Stimulated activated CD8-positive, alpha-beta memory T cell treated with anti-CD3 and anti-CD28 coated beads, Interleukin-7, amount 100 ng/mL, for 1 hour (primary cell): ENCODE measurements around the gene S100A13.
"Not testable (repeated sequence)": the region's sequence is repeated elsewhere in the genome, so short reads cannot be mapped to it uniquely, and the experiment has no call there.

Experiments used
- DNase-seq, 2 donors: peaks; one replicate each; pipeline ENCODE4 v3.0.0-alpha.2; 2020; ENCODE audit warnings: low read depth in 2 of 2

The S100A13 gene

DNA sequence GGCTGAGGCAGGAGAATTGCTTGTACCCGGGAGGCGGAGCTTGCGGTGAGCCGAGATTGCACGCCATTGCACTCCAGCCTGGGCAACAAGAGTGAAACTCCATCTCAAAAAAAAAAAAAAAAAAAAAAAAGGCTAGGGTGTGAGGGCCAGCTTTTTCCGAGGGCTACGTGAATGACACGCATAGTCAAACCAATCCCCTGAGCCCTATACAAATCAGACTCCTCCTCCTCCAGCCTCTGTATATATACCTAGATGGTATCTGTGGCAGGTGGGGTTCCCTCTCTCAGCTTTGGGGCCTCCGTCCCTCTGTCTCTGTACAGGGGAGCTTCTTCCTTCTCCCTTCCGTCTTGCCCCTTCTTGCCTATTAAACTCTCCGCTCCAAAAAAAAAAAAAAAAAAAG, 21.1 kb downstream of the S100A13 start:
- no peak for DNase-seq

DNA sequence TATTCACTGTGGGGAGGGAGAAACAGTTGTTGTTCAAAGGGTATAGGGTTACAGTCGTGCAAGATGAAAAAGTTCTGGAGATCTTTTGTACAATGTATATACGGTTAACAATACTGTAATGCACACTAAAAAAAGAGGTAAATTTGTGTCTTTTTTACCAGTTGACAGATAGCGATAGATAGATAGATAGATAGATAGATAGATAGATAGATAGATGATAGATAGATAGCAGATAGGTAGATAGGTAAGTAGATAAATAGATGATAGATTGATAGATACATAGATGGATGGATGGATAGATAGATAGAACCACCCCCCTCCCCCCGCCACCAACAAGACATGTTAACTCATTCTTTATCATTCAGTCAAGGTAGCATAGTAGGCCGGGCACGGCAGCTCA, 24.6 kb downstream of the S100A13 start:
- DNase-seq: no peak

DNA sequence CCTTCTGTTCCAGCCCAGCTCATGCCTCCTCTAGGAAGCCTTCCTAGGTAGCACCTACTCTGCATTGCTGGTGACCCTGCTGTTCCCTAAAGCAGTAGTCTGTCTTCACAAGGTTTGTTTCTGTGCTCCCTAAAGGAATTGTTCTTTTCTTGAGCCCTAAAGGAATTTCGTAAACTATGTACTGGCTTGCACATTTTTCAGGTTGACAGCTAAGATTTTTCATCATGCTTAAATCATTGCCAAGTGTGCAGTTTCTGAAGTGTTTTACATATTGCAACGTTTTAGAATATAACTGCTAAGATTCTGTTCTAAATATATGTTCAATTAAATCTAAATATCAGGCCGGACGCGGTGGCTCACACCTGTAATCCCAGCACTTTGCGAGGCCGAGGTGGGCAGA, 27.5 kb downstream of the S100A13 start:
- no peak for DNase-seq

DNA sequence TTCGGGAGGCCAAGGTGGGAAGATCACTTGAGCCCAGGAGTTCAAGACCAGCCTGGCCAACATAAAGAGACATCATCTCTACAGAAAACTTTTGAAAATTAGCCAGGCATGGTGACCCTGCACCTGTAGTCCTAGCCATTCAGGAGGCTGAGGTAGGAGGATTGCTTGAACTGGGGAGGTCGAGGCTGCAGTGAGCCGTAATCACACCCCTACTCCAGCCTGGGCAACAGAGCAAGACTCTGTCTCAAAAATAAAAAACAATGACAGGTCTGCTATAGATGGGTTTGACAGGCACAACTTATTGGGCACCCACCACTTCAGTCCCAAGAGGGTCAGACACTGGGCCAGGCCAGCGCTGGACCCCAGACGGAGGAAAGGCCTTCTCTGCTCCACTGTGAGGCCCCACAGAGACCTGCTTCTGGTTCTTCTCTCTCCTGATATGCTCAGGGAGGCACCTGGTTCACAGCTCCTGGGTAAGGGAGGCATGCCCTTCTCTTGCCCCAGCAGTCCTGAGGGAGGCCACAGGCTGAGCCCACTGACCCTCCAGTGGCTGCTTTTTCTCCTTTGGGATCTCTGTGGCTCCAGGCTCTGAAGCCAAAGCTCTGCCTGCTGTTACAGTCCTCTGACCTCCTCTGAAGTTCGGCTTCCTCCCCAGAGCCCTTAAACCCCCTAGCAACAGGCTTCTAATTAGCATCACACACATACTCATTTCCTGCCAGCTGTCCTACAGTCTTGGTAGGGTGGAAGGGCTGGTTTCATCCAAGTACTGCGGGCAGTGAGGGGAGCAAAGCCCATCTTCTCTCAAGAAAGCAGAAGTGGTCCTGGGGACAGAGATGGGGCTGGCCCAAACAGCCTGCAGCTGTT, 28.8 kb downstream of the S100A13 start:
- no peak for DNase-seq

DNA sequence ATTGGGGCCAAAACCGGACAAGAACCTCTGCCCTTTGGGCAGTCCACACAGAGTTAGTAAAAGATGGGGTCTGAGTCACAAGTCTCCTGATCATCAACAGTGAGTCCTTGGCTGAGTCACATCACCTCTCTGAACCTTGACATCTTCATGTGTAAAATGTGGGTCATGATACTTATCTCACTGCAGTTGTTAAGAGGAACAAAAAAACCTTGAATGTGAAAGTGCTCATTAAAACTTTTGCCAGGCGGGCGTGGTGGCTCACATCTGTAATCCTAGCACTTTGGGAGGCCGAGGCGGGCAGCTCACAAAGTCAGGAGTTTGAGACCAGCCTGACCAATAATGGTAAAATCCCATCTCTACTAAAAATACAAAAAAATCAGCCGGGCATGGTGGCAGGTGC, 30.1 kb downstream of the S100A13 start:
- no peak for DNase-seq

DNA sequence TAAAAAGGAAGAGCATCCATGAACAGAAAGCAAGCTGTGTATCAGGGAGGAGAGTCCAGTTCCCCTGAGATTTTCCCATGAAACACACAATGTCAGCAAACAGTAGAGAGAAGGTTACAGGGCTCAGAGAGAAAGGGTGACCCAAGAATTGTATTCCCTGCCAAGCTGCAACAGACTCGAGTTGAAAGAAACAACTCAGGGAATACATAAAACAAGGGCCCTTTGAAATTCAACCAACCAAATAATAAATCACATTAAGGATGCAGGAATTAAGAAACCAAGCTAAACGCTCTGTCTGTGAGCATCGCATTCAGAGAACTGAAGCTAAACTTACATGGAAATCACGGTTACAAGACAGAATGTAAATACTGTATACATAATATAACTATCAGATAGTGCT, 34.6 kb downstream of the S100A13 start:
- DNase-seq: no peak

DNA sequence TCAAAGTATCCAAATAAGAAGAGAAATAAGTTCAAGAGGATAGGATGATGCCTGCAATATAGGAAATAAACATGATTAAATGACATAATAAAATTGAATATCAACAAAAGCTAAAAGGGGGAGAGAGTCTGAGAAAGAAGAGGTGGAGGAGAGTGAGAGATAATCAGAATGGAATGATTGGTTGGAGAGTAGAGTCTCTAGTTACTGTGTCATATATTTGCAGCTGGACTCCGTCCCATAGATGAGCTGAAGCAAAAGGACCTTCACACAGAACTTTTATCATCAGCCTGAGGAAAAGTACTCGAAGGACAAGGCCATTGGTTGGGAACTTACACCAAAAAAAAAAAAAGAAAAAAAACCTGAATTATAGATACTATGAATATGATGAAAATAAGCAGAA, 38.8 kb downstream of the S100A13 start:
- DNase-seq: no peak

DNA sequence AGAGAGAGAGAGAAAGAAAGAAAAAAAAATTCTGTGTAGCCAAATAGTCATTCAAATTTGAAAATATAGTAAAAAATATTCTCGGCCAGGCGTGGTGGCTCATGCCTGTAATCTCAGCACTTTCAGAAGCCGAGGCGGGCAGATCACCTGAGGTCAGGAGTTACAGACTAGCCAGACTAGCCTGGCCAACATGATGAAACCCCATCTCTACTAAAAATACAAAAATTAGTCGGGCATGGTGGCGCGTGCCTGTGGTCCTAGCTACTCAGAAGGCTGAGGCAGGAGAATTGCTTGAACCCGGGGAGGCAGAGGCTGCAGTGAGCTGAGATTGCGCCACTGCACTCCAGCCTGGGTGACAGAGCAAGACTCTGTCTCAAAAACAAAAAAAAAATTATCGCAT, 39.3 kb downstream of the S100A13 start:
- DNase-seq: not testable (repeated sequence)

DNA sequence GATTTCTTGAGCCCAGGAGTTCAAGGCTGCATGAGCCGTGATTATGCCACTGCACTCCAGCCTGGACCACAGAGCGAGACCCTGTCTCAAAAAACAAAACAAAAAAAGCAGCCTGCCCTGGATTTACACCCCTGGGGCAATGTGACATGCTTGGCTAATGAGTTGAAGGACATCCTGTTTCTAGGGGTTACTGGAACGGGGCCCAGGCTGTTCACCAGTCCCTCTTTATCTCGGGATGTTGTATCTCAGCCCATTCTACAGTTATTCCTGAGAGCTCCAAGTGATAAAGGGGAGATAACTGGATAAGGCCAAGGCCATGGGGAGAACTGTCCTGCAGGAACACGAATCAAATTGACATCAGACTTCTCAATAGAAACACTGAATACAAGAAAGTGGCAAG, 40.0 kb downstream of the S100A13 start:
- DNase-seq: no peak

DNA sequence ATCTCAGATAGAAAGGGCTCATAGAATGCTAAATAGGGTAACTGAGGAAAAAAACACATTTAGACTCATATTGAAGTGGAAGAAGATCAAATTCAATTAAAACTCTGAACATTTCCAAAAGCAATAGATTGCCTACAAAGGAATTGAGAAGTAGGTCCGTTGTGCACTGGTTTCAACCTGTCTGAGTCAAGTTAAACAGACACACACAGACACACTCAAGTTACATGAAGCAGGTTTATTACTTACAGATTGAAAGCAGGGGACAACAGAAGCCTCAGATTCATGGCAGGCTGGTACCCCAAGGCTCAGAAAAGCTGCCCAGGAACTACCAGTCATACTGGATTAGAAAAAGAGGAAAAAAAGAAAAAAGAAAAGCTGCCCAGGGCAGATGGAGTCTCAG, 41.0 kb downstream of the S100A13 start:
- DNase-seq: no peak

DNA sequence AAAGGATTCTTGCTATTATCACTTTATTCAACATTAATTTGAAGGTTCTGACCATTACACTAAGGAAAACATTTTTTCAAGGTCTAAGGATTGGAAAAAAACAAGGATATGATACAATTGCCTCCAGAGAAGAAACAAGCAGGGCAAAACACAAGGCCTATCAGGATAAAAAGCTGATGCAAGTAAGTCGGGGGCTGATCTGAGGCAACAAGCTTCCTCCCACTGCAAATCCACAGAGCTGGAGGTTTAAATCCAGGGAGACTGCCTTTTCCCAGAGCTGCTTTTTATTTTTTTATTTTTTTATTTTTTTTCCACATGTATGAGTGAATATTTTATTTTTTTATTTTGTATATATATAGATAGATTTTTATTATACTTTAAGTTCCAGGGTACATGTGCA, 42.3 kb downstream of the S100A13 start:
- DNase-seq: no peak

DNA sequence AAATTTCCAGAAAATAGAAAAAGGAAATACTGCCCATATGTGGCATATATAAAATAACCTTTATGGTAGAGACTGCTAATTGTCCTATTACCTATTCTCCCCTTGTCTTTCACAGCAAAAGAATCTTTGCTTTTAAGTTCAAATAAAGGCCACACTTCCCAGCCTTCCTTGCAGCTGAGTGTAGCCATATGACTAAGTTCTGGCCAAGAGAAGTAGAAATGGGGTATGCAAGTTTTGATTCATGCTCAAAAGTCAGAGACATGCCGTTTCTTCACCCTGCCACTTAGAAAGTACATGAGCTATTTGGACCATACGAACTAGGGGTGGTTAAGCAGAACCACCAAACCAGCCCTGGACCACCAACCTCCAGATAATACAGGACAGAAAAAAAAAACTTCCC, 43.3 kb downstream of the S100A13 start:
- DNase-seq: no peak

DNA sequence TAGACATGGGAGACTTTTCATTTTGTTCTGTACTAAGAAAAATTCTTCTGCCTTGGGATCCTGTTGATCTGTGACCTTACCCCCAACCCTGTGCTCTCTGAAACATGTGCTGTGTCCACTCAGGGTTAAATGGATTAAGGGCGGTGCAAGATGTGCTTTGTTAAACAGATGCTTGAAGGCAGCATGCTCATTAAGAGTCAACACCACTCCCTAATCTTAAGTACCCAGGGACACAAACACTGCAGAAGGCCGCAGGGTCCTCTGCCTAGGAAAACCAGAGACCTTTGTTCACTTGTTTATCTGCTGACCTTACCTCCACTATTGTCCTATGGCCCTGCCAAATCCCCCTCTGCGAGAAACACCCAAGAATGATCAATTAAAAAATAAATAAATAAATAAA, 43.8 kb downstream of the S100A13 start:
- DNase-seq: not testable (repeated sequence)

DNA sequence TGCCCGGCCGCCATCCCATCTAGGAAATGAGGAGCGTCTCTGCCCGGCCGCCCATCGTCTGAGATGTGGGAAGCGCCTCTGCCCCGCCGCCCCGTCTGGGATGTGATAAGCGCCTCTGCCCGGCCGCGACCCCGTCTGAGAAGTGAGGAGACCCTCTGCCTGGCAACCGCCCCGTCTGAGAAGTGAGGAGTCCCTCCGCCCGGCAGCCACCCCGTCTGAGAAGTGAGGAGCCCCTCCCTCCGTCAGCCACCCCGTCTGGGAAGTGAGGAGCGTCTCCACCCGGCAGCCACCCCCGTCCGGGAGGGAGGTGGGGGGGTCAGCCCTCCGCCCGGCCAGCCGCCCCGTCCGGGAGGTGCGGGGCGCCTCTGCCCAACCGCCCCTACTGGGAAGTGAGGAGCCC, 44.5 kb downstream of the S100A13 start:
- DNase-seq: not testable (repeated sequence)

DNA sequence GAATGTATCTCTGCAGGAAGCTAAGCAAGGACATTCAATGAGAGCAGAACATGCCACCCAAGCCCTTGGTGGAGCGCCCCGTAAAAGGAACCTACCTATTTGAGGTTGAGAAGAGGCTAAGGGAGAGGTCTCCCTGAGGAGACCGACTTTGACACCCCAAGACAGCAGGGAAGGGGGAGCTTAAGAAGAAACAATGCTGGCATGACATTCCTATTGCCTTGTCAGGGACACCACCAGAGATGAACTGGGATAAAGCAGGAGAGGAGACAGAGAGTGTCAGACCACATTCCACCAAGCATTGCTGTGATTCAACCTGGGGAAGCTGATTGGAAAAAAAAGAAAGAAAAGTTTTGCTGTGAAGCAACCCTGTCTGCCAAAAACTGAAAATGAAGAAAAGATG, 48.4 kb downstream of the S100A13 start:
- no peak for DNase-seq

DNA sequence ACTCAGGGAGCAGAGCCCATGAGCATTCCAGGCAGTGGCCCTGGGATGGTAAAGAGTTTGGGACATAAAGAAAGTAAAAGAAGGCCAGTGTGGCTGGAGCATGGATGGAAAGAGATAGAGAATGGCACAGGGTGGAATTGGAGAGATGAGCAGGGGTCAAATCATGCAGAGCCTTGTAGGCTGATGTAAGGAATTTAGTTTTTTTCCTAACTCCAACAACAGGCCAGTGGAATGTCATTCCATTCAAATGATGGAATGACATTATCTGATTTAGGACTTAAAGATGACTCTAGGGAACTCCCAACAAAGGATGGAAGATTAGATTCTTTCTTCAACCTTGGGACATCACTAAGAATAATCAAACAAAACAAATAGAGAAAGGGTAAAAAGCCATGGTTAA, 48.8 kb downstream of the S100A13 start:
- no peak for DNase-seq

DNA sequence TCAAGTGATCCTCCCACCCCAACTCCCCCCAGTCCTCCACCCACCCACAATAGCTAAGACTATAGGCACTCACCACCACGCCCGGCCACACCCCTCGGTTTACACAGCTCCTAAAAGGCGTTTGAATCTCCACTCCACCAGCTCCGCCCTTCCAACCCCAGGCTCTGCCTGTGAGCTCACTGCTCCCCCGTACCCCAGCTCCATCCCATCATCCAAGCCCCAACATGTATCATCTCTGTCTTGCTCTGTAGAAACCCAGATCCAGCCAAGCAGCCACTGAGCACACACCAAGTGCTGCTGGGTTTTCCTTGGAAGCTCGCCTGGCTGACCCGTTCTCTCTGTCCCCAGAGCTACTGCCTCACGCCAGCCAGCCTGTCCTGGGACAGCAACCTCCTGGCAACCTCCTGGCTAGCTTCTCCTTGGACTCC, 49.7 kb downstream of the S100A13 start:
- DNase-seq: no peak

DNA sequence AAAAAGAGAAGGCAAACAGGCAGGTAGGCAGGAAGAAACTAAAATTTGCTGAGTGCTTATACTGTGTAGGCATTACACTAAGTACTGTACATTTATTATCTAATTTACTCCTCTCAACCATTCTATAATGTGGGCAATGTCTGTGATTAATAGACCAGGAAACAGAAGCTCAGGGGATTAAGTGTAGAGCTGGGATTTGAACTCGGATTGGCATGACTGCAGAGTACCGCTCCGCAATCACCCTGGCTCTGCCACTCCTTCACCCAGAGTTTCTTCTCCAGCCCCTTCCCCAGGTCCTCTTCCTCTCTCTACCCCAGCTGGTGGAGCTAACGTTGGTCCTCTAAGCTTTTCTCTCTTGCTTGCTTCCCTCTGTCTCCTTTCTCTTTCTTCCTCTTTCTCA, 50.2 kb downstream of the S100A13 start:
- no peak for DNase-seq

DNA sequence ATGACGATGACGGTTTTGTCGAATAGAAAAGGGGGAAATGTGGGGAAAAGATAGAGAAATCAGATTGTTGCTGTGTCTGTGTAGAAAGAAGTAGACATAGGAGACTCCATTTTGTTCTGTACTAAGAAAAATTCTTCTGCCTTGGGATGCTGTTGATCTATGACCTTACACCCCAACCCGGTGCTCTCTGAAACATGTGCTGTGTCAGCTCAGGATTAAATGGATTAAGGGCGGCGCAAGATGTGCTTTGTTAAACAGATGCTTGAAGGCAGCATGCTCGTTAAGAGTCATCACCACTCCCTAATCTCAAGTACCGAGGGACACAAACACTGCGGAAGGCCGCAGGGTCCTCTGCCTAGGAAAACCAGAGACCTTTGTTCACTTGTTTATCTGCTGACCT, 51.8 kb downstream of the S100A13 start:
- not testable (repeated sequence) for DNase-seq

DNA sequence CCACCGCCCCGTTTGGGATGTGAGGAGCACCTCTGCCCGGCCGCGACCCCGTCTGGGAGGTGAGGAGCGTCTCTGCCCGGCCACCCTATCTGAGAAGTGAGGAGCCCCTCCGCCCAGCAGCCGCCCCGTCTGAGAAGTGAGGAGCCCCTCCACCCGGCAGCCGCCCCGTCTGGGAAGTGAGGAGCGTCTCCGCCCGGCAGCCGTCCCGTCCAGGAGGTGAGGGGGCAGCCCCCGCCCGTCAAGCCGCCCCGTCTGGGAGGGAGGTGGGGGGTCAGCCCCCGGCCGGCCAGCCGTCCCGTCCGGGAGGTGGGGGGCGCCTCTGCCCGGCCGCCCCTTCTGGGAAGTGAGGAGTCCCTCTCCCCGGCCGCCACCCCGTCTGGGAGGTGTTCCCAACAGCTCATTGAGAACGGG, 52.2 kb downstream of the S100A13 start:
- not testable (repeated sequence) for DNase-seq

DNA sequence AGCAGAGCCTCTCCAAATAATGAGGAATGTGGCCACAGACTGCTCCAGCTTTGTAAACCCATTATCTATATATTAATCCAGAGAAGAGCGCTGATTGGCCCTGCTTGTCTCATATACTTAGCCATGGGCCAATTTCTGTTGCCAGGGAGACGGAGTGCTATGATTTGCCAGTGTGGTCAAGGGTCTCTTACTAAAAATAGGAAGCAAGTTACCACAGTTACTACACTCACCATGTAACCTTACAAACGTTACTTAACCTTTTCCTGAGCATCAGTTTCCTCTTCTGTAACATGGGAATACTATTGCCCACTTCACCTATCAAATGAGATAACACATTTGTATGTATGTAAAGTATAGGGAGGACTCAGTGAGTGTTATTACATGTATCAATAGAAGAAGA, 54.0 kb downstream of the S100A13 start:
- DNase-seq: no peak

DNA sequence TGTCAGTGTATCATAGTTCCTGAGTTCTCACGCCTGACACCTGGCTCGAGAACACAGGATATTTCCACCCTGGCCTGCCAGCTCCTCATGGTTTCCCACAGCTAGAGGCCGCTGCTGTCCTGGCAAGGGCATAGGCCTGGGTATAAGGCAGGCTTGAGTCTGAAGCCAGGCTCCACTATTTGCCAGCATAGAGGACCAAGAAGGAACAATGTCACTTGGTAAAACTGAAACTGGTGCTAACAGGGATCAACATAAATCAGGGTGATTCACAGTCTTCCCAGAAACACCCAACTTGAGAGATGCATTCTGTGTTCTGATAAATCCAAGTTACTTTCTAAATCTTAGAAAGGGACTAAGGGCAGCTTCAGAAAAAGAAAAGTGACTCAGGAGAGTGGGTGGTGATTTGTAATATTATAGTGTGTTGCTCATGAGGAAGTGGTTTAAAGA, 54.7 kb downstream of the S100A13 start:
- DNase-seq: no peak

DNA sequence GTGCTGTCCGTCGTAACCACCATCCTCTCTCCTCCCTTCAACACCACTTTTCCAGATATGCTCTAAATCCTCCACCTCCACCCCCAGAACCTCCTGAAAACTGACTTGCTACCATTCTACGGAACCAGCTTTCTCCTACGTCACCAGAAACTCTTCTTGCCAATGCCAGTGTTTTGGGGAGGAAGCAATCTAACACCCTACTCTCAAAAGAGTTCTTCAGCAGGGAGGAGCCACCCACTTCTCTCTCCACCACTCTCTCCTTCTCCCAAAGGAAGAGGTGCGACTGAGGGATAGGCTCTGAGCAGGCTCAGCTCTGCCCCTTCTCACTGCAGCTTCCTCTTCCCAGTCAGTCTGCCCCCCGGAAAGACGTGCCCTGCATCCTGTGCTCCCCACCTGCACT, 55.6 kb downstream of the S100A13 start:
- DNase-seq: no peak

DNA sequence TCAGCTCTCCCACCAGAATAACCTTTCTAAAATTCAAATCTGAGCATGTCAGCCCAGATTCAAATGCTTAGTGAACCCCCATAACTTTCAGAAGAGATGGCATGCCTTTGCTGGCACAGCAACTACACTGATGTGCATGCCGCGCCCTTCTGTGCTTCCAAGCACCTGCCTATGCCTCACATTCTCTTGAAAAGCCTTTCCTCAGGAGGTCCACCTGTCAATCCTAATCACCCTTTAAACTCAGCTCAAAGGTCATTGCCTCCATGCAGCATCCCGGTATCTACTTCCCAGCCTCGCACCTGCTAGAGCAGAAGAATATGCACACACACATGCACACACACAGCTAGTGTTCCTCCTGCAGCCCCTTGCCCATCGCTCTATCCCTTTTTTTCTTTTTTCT, 56.4 kb downstream of the S100A13 start:
- no peak for DNase-seq
